CD4-positive, alpha-beta T cell (primary cell): ENCODE results near the gene MINPP1. TPM values are rescaled to one million over a fixed set of nuclear protein-coding genes. Genes with fewer than 3 reads are reported as not detected.
"Not testable (repeated sequence)": the region's sequence is repeated elsewhere in the genome, so short reads cannot be mapped to it uniquely, and the experiment has no call there.

Experiments used
- ATAC-seq: fragments of 200-7000 bp; cut with Tn5 transposase; one replicate; pipeline ENCODE4 v1.10.0; 2022; ENCODE audit warnings: mild to moderate bottlenecking; ENCODE audit not compliant: poor library complexity
- CTCF ChIA-PET: fragments of 350-600 bp; sonication (Branson Sonifier 250); formaldehyde crosslinking; loops from one replicate; lab custom pipeline; 2021; ENCODE audit warnings: antibody characterized with exemption, inconsistent platforms; lab: Charles Lee
- POLR2A ChIA-PET: fragments of 350-600 bp; sonication (Branson Sonifier 250); formaldehyde crosslinking; loops from one replicate; lab custom pipeline; 2021; ENCODE audit warnings: antibody characterized with exemption, inconsistent platforms; lab: Charles Lee
- DNase-seq, 14 experiments: peaks; one replicate each; pipeline ENCODE4 v3.0.0-alpha.2; 2013 to 2020; ENCODE audit warnings: mixed read lengths in 2 of 14
- H3K27ac ChIP-seq, 2 donors: one replicate each; pipeline versions ENCODE4 v1.5.1 to v1.7.0; 2013; ENCODE audit warnings: low read length in 2 of 2, low read depth in 1 of 2, mild to moderate bottlenecking in 1 of 2
- H3K27me3 ChIP-seq, 2 experiments: 1 replicate in 1 of 2; 2 replicates in 1 of 2; pipeline versions ENCODE4 v1.6.1 to v1.7.0; 2013; ENCODE audit warnings: low read length in 2 of 2, control low read depth in 1 of 2, mild to moderate bottlenecking in 1 of 2, moderate library complexity in 1 of 2; ENCODE audit not compliant: insufficient read depth in 2 of 2, control insufficient read depth in 1 of 2
- H3K36me3 ChIP-seq: one replicate; pipeline ENCODE4 v1.6.1; 2013; ENCODE audit warnings: low read length, control low read depth; ENCODE audit not compliant: insufficient read depth
- H3K4me1 ChIP-seq: one replicate; pipeline ENCODE4 v1.6.1; 2013; ENCODE audit warnings: low read length, control low read depth; ENCODE audit not compliant: insufficient read depth
- H3K4me3 ChIP-seq: one replicate; pipeline ENCODE4 v1.5.1; 2013; ENCODE audit warnings: mild to moderate bottlenecking, low read length, moderate library complexity
- H3K9me3 ChIP-seq, 2 experiments: 1 replicate in 1 of 2; 2 replicates in 1 of 2; pipeline versions ENCODE4 v1.6.1 to v1.7.0; 2013; ENCODE audit warnings: low read length in 2 of 2, mild to moderate bottlenecking in 2 of 2, control low read depth in 1 of 2, moderate library complexity in 1 of 2; ENCODE audit not compliant: control insufficient read depth in 1 of 2, insufficient read depth in 1 of 2
- H3K27ac Mint-ChIP-seq: one replicate; pipeline ENCODE4 v1.8.0; 2020; ENCODE audit warnings: mixed read lengths
- H3K27me3 Mint-ChIP-seq: one replicate; pipeline ENCODE4 v1.8.0; 2021; ENCODE audit warnings: mixed read lengths
- H3K36me3 Mint-ChIP-seq: one replicate; pipeline ENCODE4 v1.8.0; 2021; ENCODE audit warnings: low read depth, mixed read lengths
- H3K4me1 Mint-ChIP-seq: one replicate; pipeline ENCODE4 v1.8.0; 2021; ENCODE audit warnings: low read depth, mixed read lengths
- H3K4me3 Mint-ChIP-seq: one replicate; pipeline ENCODE4 v1.8.0; 2020; ENCODE audit warnings: mild to moderate bottlenecking, mixed read lengths
- H3K9me3 Mint-ChIP-seq: one replicate; pipeline ENCODE4 v1.8.0; 2020; ENCODE audit warnings: mixed read lengths
- intact Hi-C, 2 experiments: fragments of 100-400 bp; cut with DNase I in 1 of 2; cut with micrococcal nuclease in 1 of 2; formaldehyde crosslinking; loops; one replicate each; pipeline versions ENCODE4 v1.15.1 to v1.9.0; 2023 to 2025; cut with DNase I, micrococcal nuclease
- total RNA-seq, 174 experiments: library from RNA in 2 of 174; stranded (reverse) in 2 of 174; gene quantifications; one replicate each; pipeline ENCODE4 v1.2.3 and lab custom pipeline; 2021 to 2026
- TF ChIP-seq, protein P1 (sequence below): fragments of 200-600 bp; IDR thresholded peaks from one replicate; pipeline ENCODE4 v1.8.0; 2022; ENCODE audit warnings: antibody characterized with exemption, mild to moderate bottlenecking

Gene MINPP1
- total RNA-seq, 2 experiments from 2014 or later: 0.50 to 0.69 TPM

DNA sequence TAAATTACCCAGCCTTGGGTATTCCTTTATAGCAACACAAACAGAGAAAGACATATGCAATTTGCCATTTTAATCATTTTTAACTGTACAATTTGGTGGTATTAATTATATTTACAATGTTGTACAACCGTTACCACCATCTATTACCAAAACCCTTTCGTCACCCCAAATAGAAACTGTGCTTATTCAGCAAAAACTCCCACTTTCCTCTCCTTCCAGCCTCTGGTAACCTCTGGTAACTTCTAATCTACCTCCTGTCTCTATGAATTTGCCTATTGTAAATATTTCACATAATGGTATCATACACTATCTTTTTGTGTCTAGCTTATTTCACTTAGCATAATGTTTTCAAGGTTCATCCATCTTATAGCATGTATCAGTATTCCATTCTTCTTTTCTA, 12.2 kb upstream of the MINPP1 start:
- CTCF ChIA-PET, H3K4me1 Mint-ChIP-seq, POLR2A ChIA-PET, DNase-seq, H3K36me3 ChIP-seq, ATAC-seq, H3K9me3 ChIP-seq, H3K36me3 Mint-ChIP-seq, intact Hi-C loops, H3K4me3 ChIP-seq, H3K27ac Mint-ChIP-seq, H3K27ac ChIP-seq, H3K4me1 ChIP-seq, H3K4me3 Mint-ChIP-seq, H3K27me3 ChIP-seq, H3K9me3 Mint-ChIP-seq: not testable (repeated sequence)
- peaks cover 12% of the 10 kb centered on the region for H3K27me3 Mint-ChIP-seq

DNA sequence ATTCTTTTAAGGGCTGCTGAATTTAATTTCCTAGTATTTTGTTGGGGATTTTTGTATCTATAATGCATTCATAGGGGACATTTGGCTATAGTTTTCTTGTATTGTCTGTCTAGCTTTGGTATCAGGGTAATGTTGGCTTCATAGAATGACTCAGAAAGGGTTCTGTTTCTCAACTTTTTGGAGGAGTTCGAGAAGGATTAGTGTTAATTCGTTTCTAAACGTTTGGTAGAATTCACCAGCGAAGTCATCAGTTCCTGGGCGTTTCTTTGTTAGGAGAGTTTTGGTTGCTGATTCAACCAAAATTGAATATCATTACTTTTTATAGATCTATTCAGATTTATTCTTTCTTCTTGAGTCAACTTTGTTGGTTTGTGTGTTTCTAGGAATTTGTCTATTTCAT, 9.2 kb upstream of the MINPP1 start:
- H3K27ac ChIP-seq, H3K4me3 Mint-ChIP-seq, intact Hi-C loops, H3K4me1 ChIP-seq, CTCF ChIA-PET, ATAC-seq, POLR2A ChIA-PET, H3K9me3 ChIP-seq, H3K36me3 Mint-ChIP-seq, H3K27me3 ChIP-seq, H3K27ac Mint-ChIP-seq, DNase-seq, H3K9me3 Mint-ChIP-seq, H3K36me3 ChIP-seq, H3K4me1 Mint-ChIP-seq, H3K4me3 ChIP-seq: not testable (repeated sequence)
- H3K27me3 Mint-ChIP-seq: peaks cover 12% of the 10 kb centered on the region

DNA sequence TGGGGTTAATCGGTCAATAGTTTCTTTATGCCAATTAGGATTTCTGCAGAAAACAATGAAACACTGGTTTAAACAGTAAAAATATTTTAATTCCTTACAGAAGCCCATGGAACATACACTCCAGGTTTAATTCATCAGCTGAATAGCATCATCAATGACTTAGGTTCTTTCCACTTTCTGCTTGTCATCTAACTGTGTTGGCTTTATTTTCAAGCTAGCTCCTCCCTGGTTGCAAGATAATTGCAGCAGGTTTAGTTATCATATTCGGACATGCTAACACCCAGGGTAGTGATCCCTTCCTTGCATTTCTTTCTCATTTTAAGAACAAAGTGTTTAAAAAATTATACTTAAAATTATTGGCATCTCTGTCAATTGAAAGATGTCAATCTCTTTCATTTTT, 7.3 kb upstream of the MINPP1 start:
- DNase-seq, H3K4me3 Mint-ChIP-seq, H3K4me1 Mint-ChIP-seq, H3K27ac Mint-ChIP-seq, H3K9me3 Mint-ChIP-seq, CTCF ChIA-PET, H3K27ac ChIP-seq, H3K36me3 ChIP-seq, H3K4me1 ChIP-seq, intact Hi-C loops, POLR2A ChIA-PET, H3K36me3 Mint-ChIP-seq, H3K27me3 ChIP-seq, H3K9me3 ChIP-seq, ATAC-seq, H3K4me3 ChIP-seq: not testable (repeated sequence)
- H3K27me3 Mint-ChIP-seq: peaks cover 17% of the 10 kb centered on the region

DNA sequence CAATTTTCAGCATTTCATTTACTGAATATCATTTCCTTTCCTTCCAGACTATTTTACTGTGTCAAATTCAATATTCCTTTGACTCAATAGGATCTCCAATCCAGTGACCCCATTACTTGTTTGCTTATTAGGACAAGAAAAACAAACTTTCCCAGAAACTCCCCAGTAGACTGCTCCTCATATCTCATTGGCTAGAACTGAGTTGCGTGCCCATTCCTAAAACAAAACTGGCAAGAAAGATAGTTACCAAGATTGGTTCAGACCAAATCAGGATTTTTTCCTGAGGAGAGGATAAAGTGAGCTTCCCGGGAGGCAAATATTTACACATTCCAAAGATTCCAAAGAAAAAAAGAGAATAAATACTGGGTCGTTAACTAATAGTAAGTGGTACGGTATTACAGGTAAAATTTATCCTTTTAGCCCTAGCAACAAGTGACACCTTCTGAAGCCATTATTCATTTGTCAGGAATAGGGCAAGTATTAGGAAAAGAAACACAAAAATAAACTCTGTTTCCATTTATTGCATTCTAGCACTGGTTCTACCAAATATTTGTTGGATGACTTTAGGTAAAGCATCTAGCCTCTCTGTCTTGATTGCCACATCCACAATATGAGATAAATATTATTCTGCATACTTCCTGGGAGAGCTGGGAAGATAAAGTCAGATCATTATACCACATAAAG, 6.4 kb upstream of the MINPP1 start:
- H3K4me1 Mint-ChIP-seq, H3K36me3 ChIP-seq, DNase-seq, H3K36me3 Mint-ChIP-seq, CTCF ChIA-PET, H3K27ac Mint-ChIP-seq, POLR2A ChIA-PET, H3K27me3 ChIP-seq, H3K4me3 Mint-ChIP-seq, H3K4me3 ChIP-seq, intact Hi-C loops, ATAC-seq, H3K27ac ChIP-seq, H3K9me3 ChIP-seq, H3K4me1 ChIP-seq, H3K9me3 Mint-ChIP-seq: not testable (repeated sequence)
- peaks cover 17% of the 10 kb centered on the region for H3K27me3 Mint-ChIP-seq

DNA sequence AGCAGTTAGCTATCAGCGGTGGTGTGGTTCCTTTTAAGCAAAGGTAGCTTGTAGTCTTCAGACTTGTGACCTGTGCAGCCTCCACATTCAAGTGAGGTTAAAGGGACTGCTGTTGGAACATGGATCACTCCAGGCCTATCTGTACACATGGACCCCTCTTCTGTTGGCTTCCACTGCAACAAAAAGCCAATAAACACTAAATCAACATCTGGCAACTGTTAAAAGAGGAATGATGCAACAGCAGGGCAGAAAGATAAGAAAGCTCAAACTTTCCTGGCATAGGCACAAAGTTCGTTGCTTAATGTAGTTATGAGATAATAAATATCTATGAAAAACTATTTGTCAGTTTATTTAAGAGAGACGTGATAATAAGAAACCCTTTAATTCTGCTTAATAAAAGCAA, 4.0 kb upstream of the MINPP1 start:
- Mint-ChIP-seq H3K27ac (no peak overlapping the region), H3K4me3 (no peak overlapping the region), H3K36me3 (no peaks in the 10 kb centered on the region), H3K27me3 (peaks cover 17% of the 10 kb centered on the region), H3K4me1 (peaks cover 15% of the 10 kb centered on the region), H3K9me3 (no peaks in the 10 kb centered on the region)
- POLR2A ChIA-PET: interaction anchor here (0.6 kb wide), 1 partner anchor 13 kb away, joined by 3 read pairs; no protein-coding TSS in a partner anchor
- Histone ChIP-seq H3K27me3 (no peaks in the 10 kb centered on the region), H3K27ac (no peak overlapping the region), H3K4me1 (peaks cover 11% of the 10 kb centered on the region), H3K9me3 (no peaks in the 10 kb centered on the region), H3K36me3 (no peaks in the 10 kb centered on the region), H3K4me3 (no peak overlapping the region)
- no peak for DNase-seq
- CTCF ChIA-PET: no interaction called here
- no peak for ATAC-seq
- intact Hi-C loops: no loop called here
- TF ChIP-seq, protein P1, sequence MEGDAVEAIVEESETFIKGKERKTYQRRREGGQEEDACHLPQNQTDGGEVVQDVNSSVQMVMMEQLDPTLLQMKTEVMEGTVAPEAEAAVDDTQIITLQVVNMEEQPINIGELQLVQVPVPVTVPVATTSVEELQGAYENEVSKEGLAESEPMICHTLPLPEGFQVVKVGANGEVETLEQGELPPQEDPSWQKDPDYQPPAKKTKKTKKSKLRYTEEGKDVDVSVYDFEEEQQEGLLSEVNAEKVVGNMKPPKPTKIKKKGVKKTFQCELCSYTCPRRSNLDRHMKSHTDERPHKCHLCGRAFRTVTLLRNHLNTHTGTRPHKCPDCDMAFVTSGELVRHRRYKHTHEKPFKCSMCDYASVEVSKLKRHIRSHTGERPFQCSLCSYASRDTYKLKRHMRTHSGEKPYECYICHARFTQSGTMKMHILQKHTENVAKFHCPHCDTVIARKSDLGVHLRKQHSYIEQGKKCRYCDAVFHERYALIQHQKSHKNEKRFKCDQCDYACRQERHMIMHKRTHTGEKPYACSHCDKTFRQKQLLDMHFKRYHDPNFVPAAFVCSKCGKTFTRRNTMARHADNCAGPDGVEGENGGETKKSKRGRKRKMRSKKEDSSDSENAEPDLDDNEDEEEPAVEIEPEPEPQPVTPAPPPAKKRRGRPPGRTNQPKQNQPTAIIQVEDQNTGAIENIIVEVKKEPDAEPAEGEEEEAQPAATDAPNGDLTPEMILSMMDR: no peak
